ENCODE results near the gene STAT1. TPM values are rescaled to one million over a fixed set of nuclear protein-coding genes. Genes with fewer than 3 reads are reported as not detected.
"Not testable (repeated sequence)": the region's sequence is repeated elsewhere in the genome, so short reads cannot be mapped to it uniquely, and the experiment has no call there.

Gene STAT1
- polyA plus RNA-seq, 1 donor: 139 TPM

DNA sequence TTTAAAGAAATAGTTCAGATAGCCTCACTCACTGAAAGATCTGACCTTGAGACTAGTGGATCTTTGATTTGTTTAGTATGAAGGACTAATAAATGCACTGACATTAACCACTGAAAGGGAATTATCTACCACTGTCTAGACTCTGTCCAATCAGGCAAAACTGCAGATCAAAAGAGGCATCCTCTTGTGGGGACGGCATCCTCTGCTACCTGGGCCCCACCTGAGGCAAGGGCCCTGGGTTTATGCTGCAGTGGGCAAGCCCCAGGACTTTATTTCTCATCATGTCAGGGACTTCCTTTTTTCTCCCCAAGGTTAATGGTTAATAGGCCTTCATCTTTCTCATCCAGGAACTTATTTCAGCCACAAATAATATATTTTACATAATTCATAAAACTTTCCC, 32.2 kb downstream of the STAT1 start:
- no peak for DNase-seq

DNA sequence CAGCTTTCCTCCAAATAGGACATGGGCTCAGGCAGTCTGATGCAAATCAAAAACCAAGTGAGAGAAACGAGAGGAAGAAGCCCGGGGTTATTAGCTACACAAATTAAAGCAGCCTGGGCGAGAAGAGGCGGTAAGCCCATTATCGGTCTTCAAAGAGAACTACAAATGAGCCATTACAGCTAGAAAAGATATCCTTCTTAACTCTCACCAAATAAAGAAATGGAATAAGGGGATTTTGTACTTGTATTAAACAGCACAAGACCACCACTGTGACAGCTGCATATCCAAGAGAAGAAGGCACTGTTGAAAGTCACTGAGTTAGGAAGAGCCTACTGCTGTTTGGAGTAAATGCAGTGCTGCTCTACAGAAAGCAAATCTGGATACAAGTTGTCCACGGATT, 32.6 kb downstream of the STAT1 start:
- no peak for DNase-seq

DNA sequence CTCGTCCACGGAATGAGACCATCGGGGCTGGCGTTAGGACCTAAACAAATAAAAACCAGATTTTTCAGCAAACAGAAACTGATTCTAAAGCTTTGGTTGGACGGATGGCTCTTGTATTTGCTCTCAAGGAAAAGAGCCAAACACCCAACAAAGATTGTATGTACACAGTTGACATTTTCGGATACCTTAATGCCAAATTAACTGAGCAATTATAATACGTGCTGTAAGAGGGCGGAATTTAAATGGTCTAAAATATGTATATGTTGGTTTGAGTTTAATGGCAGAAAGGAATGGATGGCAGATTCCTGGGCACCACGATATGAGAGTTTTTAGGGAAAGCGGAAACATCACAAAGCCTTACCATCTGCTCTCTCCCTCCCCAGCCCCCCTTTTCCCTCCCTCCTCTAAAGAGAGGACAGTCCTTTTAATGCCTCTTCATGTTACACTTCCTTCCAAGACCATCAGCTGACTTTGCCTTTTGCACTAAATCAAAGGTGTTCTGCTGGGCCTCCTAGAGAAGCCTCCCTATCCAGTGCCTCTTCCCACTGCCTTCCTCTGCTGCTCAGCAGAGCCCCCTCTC, 33.3 kb downstream of the STAT1 start:
- DNase-seq: peak; percentile 30

DNA sequence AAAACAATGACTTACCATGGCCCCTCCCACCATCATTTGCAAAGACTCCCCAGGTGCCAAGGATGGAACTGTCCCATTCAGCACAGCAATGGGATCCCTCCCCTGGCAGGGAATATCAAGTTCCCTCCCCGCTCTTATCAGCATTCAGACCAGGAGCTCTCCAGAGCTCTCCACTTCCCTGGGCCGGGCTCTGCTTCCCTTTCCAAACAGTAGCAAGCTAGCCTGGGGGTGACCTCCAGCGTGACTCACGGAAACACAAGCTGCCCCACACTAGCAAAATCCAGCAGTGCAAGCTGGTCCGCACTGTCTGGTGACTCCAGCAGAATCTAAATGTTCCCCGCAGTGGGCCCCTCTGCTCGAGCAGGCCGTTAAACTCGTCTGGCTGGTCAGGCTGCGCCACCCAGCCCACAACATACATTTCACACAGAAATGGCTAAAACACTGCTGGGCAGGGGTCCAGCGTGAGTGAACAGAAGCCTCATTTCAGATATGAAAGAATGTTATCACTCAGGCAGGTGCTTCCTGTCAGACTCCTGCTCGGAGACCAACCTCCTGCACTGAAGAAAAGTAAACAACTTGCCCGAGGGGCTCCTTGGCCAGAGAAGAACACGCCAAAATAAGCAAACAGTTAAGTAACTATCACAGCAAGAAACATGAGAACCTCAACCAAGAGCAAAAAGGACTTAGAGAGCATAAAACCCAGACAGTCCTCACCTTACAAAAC, 33.9 kb downstream of the STAT1 start:
- DNase-seq: peak; percentile 82

DNA sequence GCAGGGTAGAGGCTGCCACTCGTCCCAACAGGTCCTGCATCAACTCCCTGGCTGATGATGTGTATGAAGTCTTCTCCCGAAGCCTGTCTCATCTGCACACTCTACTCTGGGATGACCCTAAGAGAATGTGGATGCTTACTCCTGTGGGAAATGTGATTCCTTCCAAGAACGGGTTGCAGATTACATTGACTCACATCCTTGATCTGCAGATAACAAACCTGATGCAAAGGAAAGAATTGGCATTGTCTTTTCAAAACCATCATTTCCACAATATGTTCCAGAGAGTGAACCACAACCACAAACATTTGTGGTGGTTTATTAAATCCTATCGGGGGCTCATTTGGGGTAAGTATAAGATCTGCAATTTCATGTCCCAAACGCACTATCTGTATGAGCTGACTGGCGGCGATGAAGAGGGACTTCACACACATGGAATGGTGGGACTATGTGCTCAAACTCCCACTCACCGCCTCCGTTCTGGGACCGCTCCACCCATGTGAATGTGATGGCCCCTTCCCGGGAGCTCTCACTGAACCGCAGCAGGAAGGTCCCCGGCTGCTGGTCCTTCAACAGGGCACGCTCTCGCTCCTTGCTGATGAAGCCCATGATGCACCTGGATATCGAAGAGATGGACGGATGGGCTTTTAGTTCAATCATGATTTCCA, 35.5 kb downstream of the STAT1 start:
- DNase-seq: no peak

DNA sequence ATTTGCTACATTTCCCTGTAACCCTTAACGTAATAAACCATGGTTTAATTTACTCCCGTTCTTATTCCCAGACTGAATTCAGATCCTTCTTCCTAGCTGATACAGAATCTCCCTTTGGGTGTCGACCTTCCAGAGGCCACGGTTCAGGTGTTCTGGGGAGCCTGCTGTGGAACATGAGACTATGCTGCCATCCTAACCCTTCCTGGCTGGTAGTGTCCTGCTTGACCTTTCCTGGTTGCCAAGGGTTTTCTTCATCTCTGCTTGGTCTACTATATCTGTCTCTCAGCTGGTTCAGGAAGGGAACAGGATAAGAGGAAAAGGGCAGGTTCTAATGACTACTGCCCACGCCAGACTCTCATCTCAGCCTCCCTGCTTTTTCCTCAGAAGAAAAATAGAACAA, 36.5 kb downstream of the STAT1 start:
- no peak for DNase-seq

DNA sequence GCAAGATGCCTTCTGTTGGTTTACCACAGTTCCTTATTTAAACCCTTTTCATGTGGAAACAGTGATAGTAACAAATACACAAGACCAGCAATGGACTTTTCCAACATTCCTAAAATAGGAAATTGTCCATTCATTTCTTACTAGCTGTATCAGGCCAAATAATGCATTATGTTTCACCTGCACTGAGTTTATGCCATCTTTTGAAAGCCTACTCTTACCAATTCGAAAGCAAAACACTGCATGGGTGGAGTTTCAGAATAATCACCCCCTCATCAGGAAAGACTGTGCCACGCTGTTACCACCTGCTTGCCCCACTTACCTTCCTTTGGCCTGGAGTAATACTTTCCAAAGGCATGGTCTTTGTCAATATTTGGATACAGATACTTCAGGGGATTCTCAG, 37.5 kb downstream of the STAT1 start:
- no peak for DNase-seq

DNA sequence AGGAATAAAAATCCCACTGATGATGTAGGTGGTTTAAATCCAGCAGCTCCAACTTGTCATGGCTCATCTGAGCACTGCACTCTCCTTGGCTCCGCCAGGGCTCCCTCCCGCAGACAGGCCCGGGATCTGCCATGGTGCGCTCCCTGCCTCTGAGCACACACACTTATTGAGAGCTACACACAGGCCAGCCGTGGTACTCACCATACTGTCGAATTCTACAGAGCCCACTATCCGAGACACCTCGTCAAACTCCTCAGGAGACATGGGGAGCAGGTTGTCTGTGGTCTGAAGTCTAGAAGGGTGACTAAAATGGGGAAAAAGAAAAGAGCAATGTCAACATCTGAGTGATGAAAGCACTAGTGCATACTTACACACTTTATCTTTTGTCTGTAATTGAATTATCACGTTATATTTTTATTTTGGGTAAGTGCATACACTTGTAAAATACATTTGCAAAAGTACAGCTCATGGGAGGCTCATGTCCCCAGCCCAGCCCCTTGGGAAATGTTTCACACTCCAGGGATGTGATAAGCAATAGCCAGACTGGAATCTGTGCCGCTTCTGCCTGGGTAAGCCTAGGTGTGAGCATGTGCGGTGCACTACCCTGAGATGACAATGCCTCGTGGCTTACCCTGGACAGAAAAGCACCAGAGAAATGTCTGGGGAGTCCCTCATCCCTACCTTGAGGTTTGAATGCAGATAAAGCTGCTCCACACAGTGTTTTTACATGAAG, 39.2 kb downstream of the STAT1 start:
- DNase-seq: no peak

DNA sequence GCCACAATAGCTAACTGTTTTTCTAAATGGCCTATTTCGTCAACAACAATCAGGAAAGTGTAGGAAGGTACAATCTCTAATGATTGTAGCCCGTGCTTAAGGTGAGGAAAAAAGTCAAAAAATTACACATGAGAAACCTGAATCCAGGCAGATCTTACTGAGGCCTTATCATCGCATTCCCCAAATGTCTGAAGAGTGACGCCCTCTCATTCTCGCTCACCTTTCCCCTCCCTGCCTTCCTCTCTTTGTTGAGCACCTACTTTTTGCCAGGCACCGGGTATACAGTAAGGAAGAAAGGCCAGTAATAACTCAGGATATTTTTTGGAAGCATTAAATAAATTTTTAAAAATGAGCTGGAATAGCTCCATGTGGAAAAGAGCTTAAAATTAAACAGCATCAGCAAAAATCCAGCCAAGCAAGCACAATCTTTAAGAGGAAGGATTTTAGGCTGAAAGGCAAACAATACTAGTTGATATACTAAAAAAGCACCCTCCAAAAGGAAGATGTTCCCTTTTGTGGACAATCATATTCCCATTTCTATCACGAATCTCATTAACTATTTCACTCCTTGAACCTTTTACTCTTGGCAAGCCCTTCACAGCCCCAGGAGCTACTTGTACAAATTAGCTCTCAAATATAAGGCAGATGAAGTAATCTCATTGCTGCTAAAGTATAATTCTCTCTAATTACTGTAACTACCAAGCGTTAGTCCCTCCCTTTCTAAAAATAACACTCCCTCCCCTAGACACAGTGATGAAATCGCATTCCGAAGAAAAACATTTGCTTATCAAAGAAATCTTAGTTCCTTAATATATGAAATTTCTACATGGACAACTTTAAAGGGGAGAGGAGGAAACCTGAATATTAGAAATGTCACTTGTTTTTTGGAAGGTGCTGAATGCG, 40.0 kb downstream of the STAT1 start:
- no peak for DNase-seq

DNA sequence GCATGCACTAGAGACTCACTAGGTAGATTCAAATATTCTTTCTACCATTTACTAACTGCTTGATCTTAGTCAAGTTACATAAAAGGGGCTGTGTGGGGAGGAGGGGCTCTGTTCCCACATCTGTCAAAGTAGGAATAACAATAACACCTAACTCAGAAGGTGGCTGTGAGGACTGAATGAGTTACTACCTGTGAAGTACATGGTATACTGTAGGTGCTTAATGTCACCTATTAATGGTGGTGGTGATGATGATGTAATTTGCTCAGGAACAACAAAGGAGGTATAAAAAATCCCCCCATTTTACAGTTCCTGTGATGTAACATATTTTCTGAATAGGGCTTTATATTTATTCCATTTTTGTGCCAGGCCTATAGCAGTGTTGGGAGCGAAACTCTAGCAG, 40.7 kb downstream of the STAT1 start:
- DNase-seq: no peak

DNA sequence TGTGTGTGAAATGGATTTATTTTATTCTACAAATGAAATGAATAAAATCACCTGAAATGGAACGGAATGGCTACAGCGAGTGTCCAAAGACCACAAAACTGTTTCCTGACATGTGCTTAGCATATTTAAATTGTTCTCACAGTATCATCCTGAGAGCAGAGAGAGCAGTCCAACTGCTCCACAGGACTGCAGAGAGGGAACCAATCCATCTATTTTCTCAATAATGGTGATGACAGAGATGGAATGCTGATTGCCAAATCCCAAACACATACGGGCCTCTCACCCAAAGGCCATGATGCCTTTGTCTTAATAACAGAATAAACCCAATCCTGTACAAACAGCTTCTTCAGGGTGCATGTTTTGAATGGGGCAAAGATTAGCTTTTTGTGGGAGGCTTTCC, 41.1 kb downstream of the STAT1 start:
- no peak for DNase-seq

DNA sequence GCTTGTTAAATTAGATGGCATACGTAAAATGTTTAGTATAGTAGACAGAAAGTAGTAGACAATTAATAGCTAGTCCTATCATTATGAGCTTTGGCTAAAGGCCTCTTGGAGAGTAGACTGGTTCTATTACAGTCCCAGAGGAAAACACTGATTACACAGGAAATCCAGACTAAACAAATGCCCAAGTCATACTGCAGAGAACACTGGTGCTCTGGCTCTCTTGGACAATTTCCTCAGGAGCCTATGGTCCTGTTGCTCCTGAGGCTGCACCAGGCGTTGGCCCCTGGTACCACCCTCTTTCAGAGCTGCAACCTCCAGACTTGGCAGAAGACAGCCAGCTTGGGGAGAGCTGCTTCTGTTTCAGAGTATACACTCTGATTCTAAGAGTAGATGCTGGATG, 41.8 kb downstream of the STAT1 start:
- DNase-seq: no peak

DNA sequence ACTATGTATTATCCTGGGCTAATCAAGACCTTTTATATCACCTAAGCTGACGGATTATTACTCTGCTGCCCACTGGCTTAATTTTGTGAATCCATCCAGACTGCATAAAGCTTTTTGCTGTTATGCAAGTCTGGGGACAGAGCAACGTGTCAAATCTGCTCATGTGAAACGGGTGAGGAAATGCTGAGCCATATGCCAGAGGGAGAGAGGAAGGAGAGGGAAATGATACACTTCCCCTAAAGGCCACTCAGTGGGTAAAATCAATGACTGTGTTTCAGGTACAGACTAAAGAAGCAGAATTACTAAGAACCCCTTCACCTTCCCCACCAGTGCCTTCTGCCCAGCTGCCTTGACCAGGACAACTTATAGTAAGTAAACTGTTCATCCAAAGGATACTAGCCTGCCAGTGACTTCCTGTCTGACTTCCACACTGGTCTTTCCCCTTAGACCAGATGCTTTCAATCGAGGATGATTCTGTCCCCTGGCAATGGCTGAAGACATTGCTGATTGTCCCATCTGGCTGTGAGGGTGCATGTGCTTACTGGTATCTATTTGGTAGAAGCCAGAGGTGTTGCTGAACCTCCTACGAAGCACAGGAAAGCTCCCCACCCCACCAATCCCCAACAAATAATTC, 43.0 kb downstream of the STAT1 start:
- DNase-seq: no peak

DNA sequence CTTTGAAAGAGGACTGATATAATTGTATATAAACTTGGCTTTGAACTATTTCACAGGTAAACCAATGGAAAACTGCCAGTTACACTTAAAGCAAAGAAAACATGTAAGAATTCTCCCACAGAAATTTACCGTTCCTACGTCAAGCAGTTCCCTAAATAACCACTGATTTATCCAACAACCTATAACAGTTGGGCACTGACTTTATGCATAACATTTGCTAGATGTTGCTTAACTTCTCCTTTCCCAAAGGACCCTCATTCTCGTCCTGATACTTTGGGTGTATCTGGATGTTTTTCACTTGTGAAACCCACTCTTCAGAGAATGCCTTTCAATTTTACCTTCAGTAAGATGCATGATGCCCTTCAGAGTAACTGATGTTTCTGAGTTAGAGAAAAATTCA, 43.8 kb downstream of the STAT1 start:
- no peak for DNase-seq

DNA sequence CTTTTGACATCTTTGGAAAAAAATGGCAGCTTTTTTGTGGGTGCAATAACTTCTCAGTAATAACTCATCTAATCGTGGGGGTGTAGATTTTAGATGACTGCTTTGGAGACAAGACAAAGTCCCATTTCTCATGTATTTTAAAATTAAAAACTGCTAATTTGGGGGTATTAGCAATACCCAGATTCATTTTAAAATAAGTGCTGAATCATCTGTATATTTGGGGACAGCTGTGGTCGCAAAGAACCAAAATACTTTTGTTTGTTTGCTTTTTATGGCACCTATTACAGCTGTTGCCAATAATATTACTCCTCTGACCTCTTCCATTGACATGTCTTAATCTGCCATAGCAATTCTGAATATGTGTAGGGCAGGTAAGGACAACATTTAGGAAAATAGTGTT, 45.4 kb downstream of the STAT1 start:
- no peak for DNase-seq

DNA sequence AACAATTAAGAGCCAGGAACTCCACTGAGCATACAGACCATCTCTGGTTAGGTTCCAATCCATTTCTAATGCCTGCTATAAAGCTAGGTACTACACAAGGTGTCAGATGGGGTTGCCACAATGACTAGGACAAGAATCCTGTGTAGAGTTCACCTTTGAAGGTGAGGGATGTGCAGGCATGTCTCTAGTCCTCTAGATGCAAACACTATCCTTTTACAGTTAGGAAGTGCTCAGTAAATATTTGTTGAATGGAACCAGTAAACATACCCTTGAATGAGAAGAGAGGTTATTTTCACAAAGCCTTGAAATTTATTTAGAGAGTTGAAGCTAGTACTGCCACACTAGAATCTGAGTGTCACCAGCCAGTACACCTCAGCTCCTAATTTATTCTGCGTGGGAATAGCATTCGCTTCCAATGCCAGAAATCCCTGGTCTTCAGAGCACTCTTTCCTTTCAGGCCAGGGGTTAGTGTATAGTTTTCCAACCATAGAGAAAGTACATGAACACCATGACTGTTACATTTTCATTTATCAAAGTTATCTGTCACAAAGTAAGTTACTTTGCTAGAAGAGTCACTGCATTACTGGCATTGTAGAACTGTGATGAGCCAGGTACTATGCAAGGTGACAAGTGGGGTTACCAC, 48.3 kb downstream of the STAT1 start:
- no peak for DNase-seq

DNA sequence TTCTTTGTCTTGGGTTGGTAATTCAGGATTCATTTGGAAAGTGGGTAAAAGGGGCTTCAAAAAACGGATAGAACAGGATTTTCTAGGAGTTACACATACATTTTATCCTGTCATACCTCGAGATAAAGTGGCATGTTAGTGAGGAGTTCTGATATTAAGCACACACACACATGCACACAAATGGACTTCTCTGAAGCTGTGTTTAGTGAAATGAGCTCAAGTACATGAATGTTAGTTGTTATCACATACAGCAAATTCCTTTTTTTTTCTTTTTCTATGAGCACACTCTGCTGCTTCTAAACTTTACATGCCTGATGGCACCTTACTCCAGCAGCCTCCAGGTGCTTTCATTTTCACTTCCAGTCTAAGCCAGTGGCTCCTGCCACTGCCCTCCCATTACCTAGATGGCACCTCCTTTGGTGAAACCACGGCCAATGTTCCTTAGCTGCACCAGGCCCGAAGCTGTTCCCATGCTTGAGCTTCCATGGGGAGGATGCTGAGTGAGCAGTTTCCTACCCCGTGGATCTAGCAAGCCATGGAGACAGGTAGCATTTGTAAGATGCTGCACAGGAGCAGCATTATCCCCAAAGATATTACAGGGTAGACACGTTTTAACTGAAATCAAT, 49.7 kb downstream of the STAT1 start:
- no peak for DNase-seq

DNA sequence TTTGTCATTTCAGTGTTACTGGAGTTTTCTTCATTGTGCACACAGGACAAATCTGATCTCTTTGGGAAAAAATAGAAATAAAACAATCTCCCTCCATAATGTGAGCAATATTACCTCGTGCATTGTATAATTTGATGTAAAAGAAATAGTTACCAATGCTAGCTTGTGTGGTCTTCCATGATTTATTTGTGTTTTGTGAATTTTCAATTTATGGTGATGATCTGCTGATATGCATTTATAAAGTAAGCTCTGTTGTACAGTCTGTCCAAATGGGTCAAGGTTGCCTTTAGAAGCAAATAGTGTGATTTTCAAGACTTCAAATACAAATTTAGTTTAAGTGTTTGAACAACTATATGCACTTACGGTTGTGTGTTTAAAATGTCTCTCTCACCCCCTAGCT, 50.9 kb downstream of the STAT1 start:
- DNase-seq: no peak

DNA sequence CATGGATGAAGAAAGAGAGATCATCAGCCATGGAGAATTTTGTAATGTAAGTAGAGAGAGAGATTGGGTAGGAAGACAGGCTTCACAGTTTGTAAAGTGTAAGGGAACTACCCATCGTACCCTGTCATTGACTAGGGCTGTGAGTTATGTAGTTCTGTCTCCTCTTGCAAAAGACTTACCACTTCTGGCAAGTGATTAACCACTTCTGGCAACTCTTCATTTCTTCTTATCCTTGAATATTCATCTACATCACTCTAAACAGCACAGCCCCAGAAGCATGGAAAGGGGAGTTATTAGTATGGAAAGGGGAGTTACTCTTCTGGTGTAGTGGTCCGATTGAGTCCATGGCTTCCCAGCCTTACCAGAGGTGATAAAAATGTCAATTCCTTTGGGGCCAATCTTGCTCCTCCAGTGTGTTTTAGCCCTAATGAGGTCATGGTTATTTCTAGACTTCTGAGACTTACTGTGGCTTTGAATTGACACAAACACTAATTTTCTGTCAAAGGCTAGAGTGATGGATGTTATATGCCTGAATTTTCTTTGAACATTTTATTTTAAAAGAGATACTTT, 52.0 kb downstream of the STAT1 start:
- no peak for DNase-seq

DNA sequence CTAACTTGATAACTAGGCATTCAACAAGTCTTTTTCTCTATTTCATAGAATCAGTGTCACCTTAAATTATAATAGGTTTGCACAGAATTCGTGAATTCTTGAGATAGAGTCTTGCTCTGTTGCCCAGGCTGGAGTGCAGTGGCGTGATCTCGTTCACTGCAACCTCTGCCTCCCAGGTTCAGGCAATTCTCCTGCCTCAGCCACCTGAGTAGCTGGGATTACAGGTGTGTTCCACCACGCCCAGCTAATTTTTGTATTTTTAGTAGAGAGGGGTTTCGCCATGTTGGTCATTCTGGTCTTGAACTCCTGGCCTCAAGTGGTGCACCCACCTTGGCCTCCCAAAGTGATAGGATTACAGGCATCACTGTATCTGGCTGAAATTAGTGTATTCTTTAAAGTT, 52.9 kb downstream of the STAT1 start:
- not testable (repeated sequence) for DNase-seq
